NOMO-1 (cell line): ENCODE results near the gene EXOC6B.
"Not testable (repeated sequence)": the region's sequence is repeated elsewhere in the genome, so short reads cannot be mapped to it uniquely, and the experiment has no call there.

Source experiments
- DNase-seq, 2 experiments: peaks; one replicate each; lab custom pipeline; 2025; ENCODE audit not compliant: unreplicated experiment in 2 of 2; lab: John Stamatoyannopoulos, UW

EXOC6B gene

GRCh38 chr2:72497763-72498162 is 328.1 kb downstream of the EXOC6B start:
- no peak for DNase-seq

DNA sequence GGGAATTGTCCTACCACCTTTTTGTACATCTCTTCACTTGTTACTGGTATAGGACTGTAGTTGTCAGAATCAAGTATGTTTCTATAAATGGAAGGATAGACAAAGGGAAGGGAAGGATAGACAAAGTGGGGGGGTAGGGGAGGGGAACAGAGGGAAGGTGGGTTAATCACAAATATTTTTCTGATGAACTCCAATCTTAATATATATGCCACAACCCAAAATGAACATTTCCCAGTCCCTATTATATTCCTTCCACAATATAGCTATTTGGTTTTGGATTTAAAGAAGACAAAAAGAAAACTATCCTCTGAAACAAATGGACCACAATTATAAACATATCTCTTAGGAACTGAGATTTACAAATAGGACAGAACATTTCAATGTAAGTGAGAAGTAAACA is 329.4 kb downstream of the EXOC6B start:
- DNase-seq: no peak

- DNase-seq: no peak
Measured at GRCh38 chr2:72494392-72494791, 331.4 kb downstream of the EXOC6B start.

DNA sequence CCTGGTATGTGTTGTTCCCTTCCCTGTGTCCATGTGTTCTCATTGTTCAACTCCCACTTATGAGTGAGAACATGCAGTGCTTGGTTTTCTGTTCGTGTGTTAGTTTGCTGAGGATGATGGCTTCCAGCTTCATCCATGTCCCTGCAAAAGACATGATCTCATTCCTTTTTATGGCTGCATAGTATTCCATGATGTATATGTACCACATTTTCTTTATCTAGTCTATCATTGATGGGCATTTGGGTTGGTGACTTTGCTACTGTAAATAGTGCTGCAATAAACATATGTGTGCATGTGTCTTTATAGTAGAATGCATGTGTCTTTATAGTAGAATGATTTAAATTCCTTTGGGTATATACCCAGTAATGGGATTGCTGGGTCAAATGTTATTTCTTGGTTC is 341.2 kb downstream of the EXOC6B start:
- DNase-seq: not testable (repeated sequence)

DNA sequence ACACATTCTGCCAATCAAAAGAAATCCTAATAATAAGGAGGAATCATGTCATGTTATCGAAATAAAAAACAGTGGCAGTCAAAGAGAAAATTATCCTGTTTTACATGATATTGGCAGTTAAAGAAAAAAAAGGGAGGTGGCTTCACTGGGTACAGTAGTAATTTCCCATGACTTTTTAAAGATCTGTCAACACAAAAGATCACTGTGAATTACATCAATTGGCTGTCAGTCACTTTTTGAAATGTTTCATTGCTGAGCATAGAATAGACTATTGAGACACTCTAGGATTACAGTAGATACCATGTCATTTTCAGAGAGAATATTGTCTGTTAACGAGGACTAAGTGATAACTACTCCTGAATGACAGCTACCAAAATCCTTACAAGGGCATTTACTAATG is 342.5 kb downstream of the EXOC6B start:
- no peak for DNase-seq

DNA sequence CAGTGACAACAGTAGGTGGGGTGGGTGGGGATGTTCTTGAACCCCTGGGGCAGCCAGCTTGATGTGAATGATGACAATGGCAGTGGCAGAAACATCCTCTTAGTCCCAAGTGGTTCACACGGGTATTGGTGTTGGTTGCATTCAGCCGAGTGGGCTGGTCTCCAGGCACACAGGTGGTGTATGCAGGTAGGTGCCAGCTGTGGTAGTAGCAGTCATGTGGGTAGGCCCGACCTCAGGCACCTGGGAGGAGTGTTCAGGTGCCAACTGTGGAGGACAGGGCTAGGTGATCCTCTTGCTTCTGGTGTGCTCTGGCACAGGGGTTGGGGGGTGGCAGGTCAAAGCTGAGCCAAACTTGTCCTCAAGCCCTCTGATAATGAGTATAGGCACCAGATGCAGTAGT is 350.6 kb downstream of the EXOC6B start:
- DNase-seq: no peak

DNA sequence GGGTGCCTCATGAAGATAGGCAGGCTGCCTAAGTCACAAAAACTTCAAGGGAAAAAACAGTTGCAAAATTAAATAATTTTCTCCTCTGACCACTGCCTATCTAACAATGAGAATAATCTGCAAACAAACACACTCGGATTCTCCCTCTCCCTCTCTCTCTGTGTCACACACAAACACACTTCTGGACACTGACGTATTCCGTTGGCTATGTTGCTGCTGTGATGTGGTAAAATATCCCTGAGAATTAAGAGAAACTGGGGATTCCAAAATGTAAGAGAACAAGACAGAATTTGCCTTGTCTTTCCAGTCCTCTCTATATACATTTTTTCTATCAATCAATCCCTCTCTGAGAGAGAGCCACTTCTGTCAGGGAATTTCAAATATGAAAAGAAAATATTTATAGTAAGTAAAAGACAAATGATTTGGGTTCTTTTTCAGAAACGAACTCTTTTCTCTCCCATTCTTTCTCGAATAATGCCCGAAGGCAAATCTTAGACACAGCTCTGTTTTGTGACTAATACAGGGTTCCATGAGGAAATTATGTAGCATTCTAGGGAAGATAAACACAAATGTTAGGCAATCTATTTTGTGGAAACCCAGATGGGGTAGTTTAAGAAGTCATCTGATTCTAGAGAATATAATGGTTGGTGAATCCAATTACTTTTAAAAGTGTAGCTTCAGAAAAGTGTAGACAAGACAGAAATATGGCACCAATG is 367.9 kb downstream of the EXOC6B start:
- DNase-seq: no peak

- DNase-seq: no peak
Measured at GRCh38 chr2:72454189-72454588, 371.6 kb downstream of the EXOC6B start.

DNA sequence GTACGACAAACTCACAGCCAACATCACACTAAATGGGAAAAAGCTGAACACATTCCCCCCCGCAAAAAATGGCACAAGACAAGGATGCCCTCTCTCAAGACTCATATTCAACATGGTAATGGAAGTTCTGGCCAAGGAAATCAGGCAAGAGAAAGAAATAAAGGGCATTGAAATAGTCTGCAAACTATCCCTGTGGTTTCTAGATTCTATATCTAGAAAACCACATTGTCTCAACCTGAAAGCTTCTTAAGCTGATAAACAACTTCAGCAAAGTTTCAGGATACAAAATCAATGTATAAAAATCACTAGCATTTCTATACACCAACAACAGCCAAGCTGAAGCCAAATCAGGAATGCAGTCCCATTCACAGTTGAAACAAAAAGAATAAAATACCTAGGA is 383.6 kb downstream of the EXOC6B start:
- no peak for DNase-seq

GRCh38 chr2:72439892-72440291 is 385.9 kb downstream of the EXOC6B start:
- no peak for DNase-seq

GRCh38 chr2:72438364-72438763 is 387.5 kb downstream of the EXOC6B start:
- no peak for DNase-seq

GRCh38 chr2:72431737-72432136 is 394.1 kb downstream of the EXOC6B start:
- DNase-seq: no peak

DNA sequence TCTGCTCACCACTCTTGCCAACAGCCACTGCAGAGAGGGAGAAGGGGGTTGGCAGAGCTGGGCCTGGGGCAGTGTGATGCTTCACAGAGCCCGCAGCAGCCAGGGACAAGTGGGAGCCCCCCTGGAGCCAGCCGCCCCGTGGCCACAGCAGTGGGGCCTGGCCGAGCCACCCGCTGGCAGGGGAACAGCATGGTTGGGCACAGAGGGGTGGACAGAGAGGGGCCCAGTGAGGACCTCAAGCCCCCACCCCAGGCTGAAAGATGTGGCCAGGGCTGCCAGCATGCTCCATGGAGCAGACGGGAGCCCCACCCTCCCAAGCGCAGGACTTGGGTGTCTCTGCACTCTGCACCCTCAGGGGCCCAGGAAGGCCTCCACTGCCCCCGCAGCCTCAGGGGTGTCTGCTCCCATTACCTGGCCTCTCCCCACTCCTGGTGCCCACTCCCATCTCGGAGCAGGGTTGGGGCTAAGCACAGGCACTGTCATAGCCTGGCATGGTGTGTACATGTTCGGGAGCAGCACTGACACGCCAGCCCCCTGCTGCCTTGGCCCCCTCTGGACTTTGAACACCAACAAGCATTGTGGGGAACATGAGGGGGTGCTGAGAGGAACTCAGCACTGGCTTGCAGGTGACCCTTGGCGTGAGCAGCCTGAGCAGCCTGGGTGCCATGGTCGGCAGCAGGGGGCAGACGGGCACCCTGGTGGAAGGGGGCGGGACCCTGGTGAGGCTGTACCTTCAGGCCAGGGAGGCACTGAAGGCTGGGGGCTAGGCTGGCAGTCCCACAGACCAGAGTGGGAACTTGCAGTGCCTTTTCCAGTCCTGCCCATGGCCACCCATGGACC is 398.6 kb downstream of the EXOC6B start:
- no peak for DNase-seq

DNA sequence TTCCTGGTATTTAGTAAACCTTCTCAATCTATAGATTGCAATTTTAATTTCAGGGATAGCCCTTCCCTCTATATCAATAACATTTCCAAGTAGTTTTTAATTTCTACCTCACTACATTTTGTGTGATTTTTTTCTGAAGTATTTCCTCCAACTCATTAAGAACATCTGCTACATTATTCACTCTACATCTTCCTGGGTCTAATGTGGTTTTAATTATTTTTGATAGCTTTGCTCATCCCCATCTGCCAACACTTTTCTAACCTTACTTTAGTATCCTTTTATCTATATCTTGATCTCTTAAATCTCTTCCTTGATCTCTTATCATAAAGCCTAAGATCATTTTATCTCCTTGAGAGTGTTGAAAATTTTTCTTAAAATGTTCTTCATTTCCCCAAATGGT is 399.8 kb downstream of the EXOC6B start:
- no peak for DNase-seq

DNA sequence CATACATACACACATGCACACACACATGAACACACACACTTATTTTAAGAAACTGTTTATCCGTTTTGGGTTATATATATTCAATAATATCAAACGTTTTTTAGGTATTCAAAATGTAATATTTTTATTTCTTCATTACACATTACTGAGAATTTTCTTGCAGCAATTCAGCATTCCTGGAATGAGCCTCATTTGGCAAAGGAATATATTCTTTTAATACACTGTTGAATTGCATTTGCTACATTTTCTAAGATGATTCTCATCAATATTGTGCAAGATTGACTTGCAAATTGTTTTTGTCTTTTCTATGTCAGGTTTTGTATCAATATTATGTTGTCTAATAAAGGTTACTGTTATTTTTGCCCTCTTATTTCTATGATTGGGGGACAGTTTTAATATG is 402.1 kb downstream of the EXOC6B start:
- no peak for DNase-seq

GRCh38 chr2:72421771-72422379 is 404.0 kb downstream of the EXOC6B start:
- DNase-seq: not testable (repeated sequence)

DNA sequence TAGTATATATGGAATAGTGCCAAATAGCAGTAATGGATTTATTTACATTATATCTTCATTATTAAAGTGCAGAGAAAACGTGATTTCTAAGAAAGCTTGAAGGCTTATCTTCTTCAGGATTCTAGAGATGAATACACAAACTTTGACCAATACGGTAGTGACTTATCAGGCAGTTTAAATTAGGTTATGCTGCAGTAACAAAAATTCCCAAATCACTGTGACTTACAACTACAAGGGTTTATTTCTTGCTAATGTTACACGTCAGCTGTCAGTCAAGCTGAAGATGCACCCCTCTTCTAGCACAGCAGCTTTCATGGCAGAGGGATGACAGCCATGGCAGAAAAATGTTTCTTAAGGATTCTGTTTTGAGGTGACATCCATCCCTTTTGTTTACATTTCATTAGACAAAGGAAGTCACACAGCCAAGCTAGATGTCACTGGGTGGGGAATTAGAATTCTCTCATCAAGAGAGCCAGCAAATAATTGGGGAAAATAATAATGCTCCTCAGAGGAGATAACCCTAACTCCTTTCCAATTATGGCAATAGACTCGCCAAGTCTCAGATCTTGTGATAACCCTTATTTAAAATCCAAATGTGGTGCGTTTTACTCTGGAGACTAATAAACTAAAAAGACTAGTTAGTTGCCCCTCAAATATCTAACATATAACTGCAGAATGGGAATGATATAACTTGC is 409.9 kb downstream of the EXOC6B start:
- no peak for DNase-seq

DNA sequence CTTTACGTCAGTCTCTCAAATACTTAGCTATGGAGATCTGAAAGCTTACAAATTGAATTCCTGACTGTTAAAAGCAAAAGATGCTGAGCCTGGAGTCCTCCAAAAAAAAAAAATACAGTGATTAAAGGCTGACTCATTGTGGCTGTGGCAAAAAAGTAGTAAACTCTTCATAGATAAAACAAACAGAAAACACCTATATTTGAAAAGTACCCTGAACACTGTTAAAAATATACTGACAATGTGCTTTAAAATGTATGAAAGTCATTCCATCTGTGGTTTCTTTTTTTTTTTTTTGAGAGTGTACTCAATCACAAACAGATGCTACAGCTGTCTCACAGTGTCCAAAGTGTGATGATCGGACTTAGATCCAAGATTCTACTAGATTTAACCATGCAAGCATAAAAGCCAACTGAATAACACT is 410.6 kb downstream of the EXOC6B start:
- no peak for DNase-seq

- DNase-seq: no peak
Measured at GRCh38 chr2:72414137-72414760, 411.6 kb downstream of the EXOC6B start.

- DNase-seq: no peak
Measured at GRCh38 chr2:72413716-72414115, 412.1 kb downstream of the EXOC6B start.

GRCh38 chr2:72412214-72412613 is 413.6 kb downstream of the EXOC6B start:
- no peak for DNase-seq
